COLO829 (cell line): ENCODE measurements around the gene LONRF2.
"Not testable (repeated sequence)": the region's sequence is repeated elsewhere in the genome, so short reads cannot be mapped to it uniquely, and the experiment has no call there.

Experiments used
- DNase-seq: peaks from one replicate; pipeline ENCODE4 v3.0.0; 2012; ENCODE audit warnings: low spot score

Gene LONRF2

GRCh38 chr2:100253786-100254185 lies 68.5 kb downstream of the LONRF2 start:
- DNase-seq: no peak

- no peak for DNase-seq
Measured at GRCh38 chr2:100252811-100253698, 69.2 kb downstream of the LONRF2 start.

GRCh38 chr2:100250645-100251044 lies 71.7 kb downstream of the LONRF2 start:
- DNase-seq: no peak

- no peak for DNase-seq
Measured at GRCh38 chr2:100248971-100249370, 73.3 kb downstream of the LONRF2 start.

- not testable (repeated sequence) for DNase-seq
Measured at GRCh38 chr2:100248556-100248955, 73.7 kb downstream of the LONRF2 start.

- no peak for DNase-seq
Measured at GRCh38 chr2:100248044-100248330, 74.3 kb downstream of the LONRF2 start.

GRCh38 chr2:100247256-100248043 lies 74.9 kb downstream of the LONRF2 start:
- DNase-seq: no peak

GRCh38 chr2:100246163-100247145 lies 75.8 kb downstream of the LONRF2 start:
- peak; percentile 27 for DNase-seq

- no peak for DNase-seq
Measured at GRCh38 chr2:100245681-100246080, 76.6 kb downstream of the LONRF2 start.

GRCh38 chr2:100244881-100245605 lies 77.3 kb downstream of the LONRF2 start:
- DNase-seq: no peak

- no peak for DNase-seq
Measured at GRCh38 chr2:100243631-100244030, 78.7 kb downstream of the LONRF2 start.

- DNase-seq: peak; percentile 47
Measured at GRCh38 chr2:100242891-100243619, 79.2 kb downstream of the LONRF2 start.

GRCh38 chr2:100242476-100242875 lies 79.8 kb downstream of the LONRF2 start:
- no peak for DNase-seq

- no peak for DNase-seq
Measured at GRCh38 chr2:100241236-100241635, 81.1 kb downstream of the LONRF2 start.

GRCh38 chr2:100240386-100240785 lies 81.9 kb downstream of the LONRF2 start:
- DNase-seq: no peak

- no peak for DNase-seq
Measured at GRCh38 chr2:100239486-100240210, 82.7 kb downstream of the LONRF2 start.

GRCh38 chr2:100238471-100238870 lies 83.8 kb downstream of the LONRF2 start:
- no peak for DNase-seq

- no peak for DNase-seq
Measured at GRCh38 chr2:100237770-100238169, 84.5 kb downstream of the LONRF2 start.

- no peak for DNase-seq
Measured at GRCh38 chr2:100237163-100237562, 85.1 kb downstream of the LONRF2 start.

- no peak for DNase-seq
Measured at GRCh38 chr2:100236166-100236565, 86.1 kb downstream of the LONRF2 start.
